Adrenal gland (tissue), 5 donors: ENCODE measurements around the gene SMCO4.

Experiments used
- POLR2A ChIP-seq, 2 donors: fragments of 450-650 bp; IDR thresholded peaks; one replicate each; pipeline ENCODE4 v1.6.1; 2017; ENCODE audit warnings: antibody characterized with exemption in 2 of 2, mild to moderate bottlenecking in 2 of 2, moderate library complexity in 1 of 2
- TF ChIP-seq, protein P1 (sequence below), 6 experiments: fragments of 450-650 bp in 4 of 6; fragments of 200-600 bp in 2 of 6; sonication (generic) in 1 of 6; IDR thresholded peaks; 1 replicate in 5 of 6; 2 replicates in 1 of 6; pipeline versions ENCODE4 v1.5.1 to v1.8.0; 2016 to 2021; ENCODE audit warnings: antibody characterized with exemption in 6 of 6, mild to moderate bottlenecking in 2 of 6, moderate library complexity in 1 of 6
- donor health status: DM: no; HTN: no; CAD: no.

DNA sequence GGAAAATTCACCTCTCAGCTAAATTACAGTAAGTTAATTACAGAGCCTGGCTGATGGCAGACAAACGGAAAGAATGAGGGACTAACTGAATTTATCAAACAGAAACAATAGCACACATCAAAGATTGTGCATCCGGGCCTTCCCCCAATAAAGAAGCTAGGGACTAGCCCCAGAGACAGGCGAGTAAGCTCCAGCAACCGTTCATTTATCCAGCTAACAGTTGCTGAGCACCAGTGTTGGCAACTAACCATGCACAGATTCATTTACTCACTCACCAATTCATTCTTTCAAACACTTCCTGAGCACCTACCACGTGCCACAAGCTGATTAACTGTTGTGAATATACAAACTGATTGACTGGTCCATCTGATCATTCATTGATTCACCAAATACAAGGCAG is 51.2 kb downstream of the SMCO4 start:
- TF ChIP-seq POLR2A (IDR thresholded peaks at IDR 0.05) = no peak
- TF ChIP-seq, protein P1, sequence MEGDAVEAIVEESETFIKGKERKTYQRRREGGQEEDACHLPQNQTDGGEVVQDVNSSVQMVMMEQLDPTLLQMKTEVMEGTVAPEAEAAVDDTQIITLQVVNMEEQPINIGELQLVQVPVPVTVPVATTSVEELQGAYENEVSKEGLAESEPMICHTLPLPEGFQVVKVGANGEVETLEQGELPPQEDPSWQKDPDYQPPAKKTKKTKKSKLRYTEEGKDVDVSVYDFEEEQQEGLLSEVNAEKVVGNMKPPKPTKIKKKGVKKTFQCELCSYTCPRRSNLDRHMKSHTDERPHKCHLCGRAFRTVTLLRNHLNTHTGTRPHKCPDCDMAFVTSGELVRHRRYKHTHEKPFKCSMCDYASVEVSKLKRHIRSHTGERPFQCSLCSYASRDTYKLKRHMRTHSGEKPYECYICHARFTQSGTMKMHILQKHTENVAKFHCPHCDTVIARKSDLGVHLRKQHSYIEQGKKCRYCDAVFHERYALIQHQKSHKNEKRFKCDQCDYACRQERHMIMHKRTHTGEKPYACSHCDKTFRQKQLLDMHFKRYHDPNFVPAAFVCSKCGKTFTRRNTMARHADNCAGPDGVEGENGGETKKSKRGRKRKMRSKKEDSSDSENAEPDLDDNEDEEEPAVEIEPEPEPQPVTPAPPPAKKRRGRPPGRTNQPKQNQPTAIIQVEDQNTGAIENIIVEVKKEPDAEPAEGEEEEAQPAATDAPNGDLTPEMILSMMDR (IDR thresholded peaks at IDR 0.05) = no peak
